ACHN (cell line): ENCODE measurements around the gene PRKAR2A.
"Not testable (repeated sequence)": the region's sequence is repeated elsewhere in the genome, so short reads cannot be mapped to it uniquely, and the experiment has no call there.

ENCODE experiments used
- DNase-seq: peaks from one replicate; pipeline ENCODE4 v3.0.0-alpha.2; 2015
- in situ Hi-C: cut with HindIII; loops from 2 replicates; pipeline ENCODE4 v1.10.0; 2017; ENCODE audit warnings: low sequenced_read_pairs, low pct_ligation_motif_present, low pct_unique_long_range_greater_than_20kb

PRKAR2A gene

GRCh38 chr3:48741226-48741625 lies 106.4 kb downstream of the PRKAR2A start:
- not testable (repeated sequence) for DNase-seq

DNA sequence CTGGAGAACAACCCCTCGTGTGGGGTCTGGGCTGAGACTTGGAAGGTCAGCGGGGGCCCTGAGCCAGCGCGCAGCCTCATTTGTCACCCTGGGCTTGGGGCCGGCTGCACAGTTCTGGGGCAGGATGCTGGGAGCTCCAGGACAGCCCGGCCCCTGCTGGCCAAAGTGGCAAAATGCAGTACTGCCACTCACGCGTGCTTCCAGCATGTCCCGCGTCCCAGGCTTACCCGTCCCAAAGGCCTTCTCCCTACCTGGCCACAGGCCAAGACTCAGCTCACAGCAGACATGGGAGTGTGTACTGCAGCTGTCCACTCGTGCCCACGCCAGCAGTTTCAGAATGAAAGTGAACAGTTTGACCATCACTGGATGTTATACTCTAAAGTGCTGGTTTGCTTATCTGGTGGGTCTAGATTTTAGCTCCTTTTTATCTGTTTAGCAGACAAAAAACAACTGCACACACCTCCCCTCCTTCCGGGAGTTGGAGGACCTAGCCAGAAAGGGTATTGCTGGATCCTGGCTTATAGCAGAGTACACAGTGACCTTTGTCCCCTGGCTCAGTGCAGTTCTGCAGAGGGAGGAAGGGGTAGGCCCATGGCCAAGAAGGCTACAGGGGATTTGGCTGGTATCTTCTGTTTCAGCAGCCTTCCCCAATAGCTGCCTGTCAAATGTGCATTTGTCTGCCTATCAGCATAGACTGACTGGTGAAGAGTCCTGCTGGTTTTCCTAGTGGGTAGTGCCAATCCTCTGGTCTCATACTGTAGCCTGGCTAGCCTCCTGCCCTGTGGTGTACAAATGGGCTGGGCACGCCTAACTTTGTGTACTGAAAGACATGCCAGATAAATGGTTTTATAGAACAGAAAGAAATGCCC lies 107.5 kb downstream of the PRKAR2A start:
- in situ Hi-C loops: no loop called here
- DNase-seq: peak; percentile 74

More at GRCh38 chr3:48741226-48741625, 106.4 kb downstream of the PRKAR2A start:
- in situ Hi-C loops: not testable (repeated sequence)

- in situ Hi-C loops: no loop called here
- no peak for DNase-seq
Measured at GRCh38 chr3:48739617-48739954, 108.1 kb downstream of the PRKAR2A start.

DNA sequence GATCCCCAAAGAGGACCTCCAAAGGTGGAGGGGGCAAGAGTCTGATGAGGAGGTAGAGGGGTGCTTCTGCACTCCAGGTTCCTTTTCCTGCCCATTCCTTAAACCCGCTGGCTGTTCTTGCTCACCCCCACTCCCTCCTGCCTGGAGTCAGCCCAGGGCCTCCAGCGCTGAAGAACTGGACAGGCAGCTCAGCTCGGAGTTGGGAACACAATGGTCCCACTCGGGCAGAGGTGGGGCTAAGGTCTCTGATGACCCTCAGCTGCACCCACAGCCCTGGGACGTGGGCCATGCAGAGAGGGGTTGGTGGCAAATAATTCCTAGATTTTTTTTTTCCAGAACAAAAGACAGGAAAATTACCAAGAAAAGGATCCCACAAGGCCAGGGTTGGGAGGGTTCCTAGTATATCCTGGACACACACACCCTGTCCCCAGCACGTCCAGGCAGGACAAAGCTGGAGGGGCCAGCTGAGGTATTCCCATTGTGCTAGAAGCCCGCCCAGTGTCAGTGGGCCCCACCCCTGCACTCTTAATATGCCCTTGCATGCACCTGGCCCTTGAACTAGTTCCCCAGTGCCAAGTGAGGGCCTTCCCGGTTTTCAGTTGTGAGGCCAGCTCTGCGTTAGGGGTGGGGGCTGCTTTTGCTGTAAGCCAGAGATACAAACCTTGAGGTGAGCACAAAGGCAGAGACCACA lies 108.6 kb downstream of the PRKAR2A start:
- no peak for DNase-seq
- in situ Hi-C loops: no loop called here

- no peak for DNase-seq
- in situ Hi-C loops: no loop called here
Measured at GRCh38 chr3:48738144-48738536, 109.5 kb downstream of the PRKAR2A start.

- in situ Hi-C loops, DNase-seq: not testable (repeated sequence)
Measured at GRCh38 chr3:48735075-48735767, 112.5 kb downstream of the PRKAR2A start.

DNA sequence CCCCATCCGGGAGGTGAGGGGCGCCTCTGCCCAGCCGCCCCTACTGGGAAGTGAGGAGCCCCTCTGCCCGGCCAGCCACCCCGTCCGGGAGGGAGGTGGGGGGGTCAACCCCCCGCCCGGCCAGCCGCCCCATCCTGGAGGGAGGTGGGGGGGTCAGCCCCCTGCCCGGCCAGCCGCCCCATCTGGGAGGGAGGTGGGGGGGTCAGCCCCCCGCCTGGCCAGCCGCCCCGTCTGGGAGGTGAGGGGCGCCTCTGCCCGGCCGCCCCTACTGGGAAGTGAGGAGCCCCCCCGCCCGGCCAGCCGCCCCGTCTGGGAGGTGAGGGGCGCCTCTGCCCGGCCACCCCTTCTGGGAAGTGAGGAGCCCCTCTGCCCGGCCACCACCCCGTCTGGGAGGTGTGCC lies 113.1 kb downstream of the PRKAR2A start:
- in situ Hi-C loops, DNase-seq: not testable (repeated sequence)

DNA sequence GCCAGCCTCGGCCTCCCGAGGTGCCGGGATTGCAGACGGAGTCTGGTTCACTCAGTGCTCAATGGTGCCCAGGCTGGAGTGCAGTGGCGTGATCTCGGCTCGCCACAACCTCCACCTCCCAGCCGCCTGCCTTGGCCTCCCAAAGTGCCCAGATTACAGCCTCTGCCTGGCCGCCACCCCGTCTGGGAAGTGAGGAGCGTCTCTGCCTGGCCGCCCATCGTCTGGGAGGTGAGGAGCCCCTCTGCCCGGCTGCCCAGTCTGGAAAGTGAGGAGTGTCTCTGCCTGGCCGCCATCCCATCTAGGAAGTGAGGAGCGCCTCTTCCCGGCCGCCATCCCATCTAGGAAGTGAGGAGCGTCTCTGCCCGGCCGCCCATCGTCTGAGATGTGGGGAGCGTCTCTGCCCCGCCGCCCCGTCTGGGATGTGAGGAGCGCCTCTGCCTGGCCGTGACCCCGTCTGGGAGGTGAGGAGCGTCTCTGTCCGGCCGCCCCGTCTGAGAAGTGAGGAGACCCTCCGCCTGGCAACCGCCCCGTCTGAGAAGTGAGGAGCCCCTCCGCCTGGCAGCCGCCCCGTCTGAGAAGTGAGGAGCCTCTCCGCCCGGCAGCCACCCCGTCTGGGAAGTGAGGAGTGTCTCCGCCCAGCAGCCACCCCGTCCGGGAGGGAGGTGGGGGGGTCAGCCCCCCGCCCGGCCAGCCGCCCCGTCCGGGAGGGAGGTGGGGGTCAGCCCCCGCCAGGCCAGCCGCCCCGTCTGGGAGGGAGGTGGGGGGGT lies 113.7 kb downstream of the PRKAR2A start:
- in situ Hi-C loops, DNase-seq: not testable (repeated sequence)

- in situ Hi-C loops: no loop called here
- no peak for DNase-seq
Measured at GRCh38 chr3:48727511-48727910, 120.2 kb downstream of the PRKAR2A start.

- in situ Hi-C loops, DNase-seq: not testable (repeated sequence)
Measured at GRCh38 chr3:48725185-48725855, 122.4 kb downstream of the PRKAR2A start.

- in situ Hi-C loops: no loop called here
- DNase-seq: no peak
Measured at GRCh38 chr3:48723725-48724124, 123.9 kb downstream of the PRKAR2A start.

DNA sequence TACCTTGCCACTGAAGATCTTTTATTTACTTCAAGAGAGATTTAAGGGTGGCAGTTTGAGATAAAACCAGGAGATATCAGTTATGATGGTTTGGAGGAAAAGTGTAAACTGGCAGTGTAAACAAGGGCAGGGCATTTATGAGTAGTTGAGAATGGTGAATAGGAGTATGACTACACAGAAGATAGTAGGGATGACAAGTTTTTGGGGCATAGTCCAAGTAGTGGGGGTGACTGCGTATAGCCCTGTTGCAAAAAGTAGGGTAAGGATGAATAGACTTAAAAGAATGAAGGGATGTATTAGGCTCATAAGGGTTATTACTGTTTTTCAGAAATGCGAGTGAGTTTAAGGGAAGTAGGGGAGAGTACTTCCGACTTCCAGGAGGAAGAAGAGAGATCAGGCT lies 124.4 kb downstream of the PRKAR2A start:
- DNase-seq, in situ Hi-C loops: not testable (repeated sequence)

DNA sequence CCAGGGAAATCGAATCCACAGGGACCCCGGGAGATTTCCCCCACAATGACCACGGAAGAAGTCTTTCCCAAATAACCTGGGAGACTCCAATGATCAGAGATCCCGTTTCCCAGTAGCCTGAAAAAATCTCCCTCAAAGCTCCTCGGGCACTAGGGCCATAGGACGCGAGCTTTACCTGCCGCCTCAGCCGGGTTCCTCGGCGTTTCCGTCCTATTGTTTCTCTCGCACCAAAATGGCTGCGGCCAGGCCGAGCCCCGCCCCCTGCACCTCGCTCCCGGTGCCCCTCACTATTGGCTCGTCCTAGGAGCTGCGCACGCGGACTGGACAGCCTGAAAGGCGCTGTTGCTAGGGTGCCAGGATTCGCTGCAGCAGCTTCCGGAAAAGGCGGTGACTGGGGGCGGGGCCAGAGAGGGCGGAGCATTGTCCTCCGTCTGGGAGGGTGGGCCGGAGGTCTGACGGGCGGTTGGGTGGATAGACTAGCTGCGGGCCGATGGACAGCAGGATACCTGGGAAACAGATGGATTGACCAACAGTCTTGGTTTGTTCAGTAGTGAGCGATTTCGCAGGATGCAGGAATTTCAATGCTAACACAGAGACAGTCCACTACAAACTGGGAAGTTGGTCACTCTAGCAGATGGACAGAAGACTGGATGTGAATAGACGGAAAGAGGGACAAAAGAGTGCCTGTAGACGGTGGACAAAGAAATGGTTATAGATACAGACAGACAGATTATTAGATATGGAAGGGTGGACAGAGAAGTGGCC lies 130.5 kb downstream of the PRKAR2A start, which contains the start of gene IP6K2:
Gene IP6K2 (minus strand): TSS at position 240 of the 765 bp plus-strand sequence. CDS start 21,930 bp downstream, outside the sequence.
- peak; percentile 96 for DNase-seq
- in situ Hi-C loops: no loop called here

DNA sequence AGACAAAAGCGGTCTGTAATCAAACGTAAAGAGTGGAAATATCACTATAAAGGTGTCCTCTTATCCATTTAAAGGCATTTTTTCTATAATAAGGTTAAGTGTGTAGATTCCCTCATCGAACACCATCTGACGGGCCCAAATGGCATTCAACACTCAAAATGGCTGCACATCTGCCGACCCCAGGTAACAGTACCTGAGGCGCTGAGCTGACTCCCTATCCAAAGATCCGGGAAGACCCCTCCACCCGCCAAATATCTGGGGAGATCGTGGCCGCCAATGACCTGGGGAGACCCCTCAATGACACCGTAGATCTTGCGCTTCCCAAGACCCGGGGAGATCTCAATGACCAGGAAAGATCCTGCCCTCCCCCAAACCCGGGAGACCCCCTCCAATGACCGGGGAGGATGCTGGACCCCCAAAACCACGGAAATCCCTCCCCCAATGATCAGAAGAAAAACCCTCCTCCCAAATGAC lies 131.1 kb downstream of the PRKAR2A start:
- in situ Hi-C loops: no loop called here
- DNase-seq: peak; percentile 16

DNA sequence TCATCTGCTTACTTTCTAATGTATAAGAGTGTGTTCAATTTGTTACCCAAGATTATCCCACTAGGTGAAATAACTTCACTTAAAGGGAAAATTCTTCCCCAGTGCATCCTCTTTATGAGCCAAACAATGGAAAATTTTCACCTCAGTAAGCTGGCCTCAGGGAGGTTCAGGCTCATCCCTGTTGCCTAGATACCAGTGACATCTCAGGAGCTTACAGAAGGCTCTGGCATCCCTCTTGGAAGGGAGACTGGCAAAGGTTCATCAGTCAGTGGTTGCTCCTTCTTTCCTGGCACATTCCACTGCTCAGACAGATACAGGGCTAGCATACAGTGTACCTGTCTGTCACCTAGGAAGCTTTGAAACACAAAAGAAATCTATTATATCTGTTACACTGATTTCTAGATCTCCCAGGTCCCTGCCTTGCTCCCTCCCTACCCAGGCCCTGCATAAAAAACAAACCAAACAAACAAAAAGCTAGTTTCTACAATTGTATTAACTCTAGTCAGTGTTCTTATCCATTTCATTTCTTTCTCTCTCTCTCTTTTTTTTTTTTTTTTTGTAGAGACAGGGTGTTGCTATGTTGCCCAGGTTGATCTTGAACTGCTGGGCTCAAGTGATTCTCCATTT lies 132.4 kb downstream of the PRKAR2A start:
- DNase-seq: peak; percentile 10
- in situ Hi-C loops: no loop called here

GRCh38 chr3:48711727-48712126 lies 135.9 kb downstream of the PRKAR2A start:
- no peak for DNase-seq
- in situ Hi-C loops: no loop called here

- peak; percentile 50 for DNase-seq
- in situ Hi-C loops: no loop called here
Measured at GRCh38 chr3:48709051-48709461, 138.6 kb downstream of the PRKAR2A start.
